Measurements from ENCODE around the gene POLE. TPM values are rescaled to one million over a fixed set of nuclear protein-coding genes. Genes with fewer than 3 reads are reported as not detected.

Gene POLE
- total and polyA plus RNA-seq, 4 donors: 7.6 to 39.2 (median 19.7) TPM

GRCh38 chr12:132586929-132587328 is 100.2 kb downstream of the POLE start:
- Histone ChIP-seq H3K4me1 (ENCODE audit: control insufficient read depth in 4 of 4, insufficient read depth in 4 of 4, low read length in 3 of 4) (peaks cover 0 to 3% (median 0%) of the 10 kb centered on the region in 4 donors), H3K9me3 (ENCODE audit: control insufficient read depth in 4 of 4, low read length in 3 of 4) (no peaks in the 10 kb centered on the region), H3K9ac (ENCODE audit: low read depth in 1 of 2, low read length in 2 of 2) (no peak overlapping the region), H3K27ac (ENCODE audit: low read depth in 1 of 2, low read length in 2 of 2) (no peak overlapping the region), H3K4me3 (ENCODE audit: low read depth in 1 of 3, low read length in 3 of 3) (no peak overlapping the region), H3K36me3 (ENCODE audit: control insufficient read depth in 4 of 4, insufficient read depth in 3 of 4, low read depth in 1 of 4, low read length in 3 of 4) (peaks cover 0 to 3% (median 1%) of the 10 kb centered on the region in 4 donors), H3K27me3 (ENCODE audit: control insufficient read depth in 4 of 4, insufficient read depth in 4 of 4, low read length in 3 of 4) (no peaks in the 10 kb centered on the region)
- no peak for DNase-seq (ENCODE audit: low spot score)
- TF ChIP-seq HNF4A (conservative IDR thresholded peaks at IDR 0.05) (no peak), CTCF (IDR thresholded peaks at IDR 0.05; ENCODE audit: low read depth, low read length, missing input control) (no peak), FOXA1 (IDR thresholded peaks at IDR 0.05) (no peak), EGR1 (IDR thresholded peaks at IDR 0.05; ENCODE audit: low read depth in 2 of 2) (no peak), FOXA2 (IDR thresholded peaks at IDR 0.05) (no peak), TAF1 (conservative IDR thresholded peaks at IDR 0.05) (no peak), NR2F2 (IDR thresholded peaks at IDR 0.05) (no peak), HNF4G (IDR thresholded peaks at IDR 0.05) (no peak), JUND (IDR thresholded peaks at IDR 0.05) (no peak), YY1 (IDR thresholded peaks at IDR 0.05) (no peak), RAD21 (IDR thresholded peaks at IDR 0.05) (no peak), ATF3 (IDR thresholded peaks at IDR 0.05) (no peak), SP1 (IDR thresholded peaks at IDR 0.05) (no peak), GABPA (IDR thresholded peaks at IDR 0.05 in 1 of 2, conservative IDR thresholded peaks at IDR 0.05 in 1 of 2) (no peak), RXRA (IDR thresholded peaks at IDR 0.05) (no peak)
- TF ChIP-seq, protein P1, sequence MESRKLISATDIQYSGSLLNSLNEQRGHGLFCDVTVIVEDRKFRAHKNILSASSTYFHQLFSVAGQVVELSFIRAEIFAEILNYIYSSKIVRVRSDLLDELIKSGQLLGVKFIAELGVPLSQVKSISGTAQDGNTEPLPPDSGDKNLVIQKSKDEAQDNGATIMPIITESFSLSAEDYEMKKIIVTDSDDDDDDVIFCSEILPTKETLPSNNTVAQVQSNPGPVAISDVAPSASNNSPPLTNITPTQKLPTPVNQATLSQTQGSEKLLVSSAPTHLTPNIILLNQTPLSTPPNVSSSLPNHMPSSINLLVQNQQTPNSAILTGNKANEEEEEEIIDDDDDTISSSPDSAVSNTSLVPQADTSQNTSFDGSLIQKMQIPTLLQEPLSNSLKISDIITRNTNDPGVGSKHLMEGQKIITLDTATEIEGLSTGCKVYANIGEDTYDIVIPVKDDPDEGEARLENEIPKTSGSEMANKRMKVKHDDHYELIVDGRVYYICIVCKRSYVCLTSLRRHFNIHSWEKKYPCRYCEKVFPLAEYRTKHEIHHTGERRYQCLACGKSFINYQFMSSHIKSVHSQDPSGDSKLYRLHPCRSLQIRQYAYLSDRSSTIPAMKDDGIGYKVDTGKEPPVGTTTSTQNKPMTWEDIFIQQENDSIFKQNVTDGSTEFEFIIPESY (IDR thresholded peaks at IDR 0.05): no peak
- TF ChIP-seq, protein P2, sequence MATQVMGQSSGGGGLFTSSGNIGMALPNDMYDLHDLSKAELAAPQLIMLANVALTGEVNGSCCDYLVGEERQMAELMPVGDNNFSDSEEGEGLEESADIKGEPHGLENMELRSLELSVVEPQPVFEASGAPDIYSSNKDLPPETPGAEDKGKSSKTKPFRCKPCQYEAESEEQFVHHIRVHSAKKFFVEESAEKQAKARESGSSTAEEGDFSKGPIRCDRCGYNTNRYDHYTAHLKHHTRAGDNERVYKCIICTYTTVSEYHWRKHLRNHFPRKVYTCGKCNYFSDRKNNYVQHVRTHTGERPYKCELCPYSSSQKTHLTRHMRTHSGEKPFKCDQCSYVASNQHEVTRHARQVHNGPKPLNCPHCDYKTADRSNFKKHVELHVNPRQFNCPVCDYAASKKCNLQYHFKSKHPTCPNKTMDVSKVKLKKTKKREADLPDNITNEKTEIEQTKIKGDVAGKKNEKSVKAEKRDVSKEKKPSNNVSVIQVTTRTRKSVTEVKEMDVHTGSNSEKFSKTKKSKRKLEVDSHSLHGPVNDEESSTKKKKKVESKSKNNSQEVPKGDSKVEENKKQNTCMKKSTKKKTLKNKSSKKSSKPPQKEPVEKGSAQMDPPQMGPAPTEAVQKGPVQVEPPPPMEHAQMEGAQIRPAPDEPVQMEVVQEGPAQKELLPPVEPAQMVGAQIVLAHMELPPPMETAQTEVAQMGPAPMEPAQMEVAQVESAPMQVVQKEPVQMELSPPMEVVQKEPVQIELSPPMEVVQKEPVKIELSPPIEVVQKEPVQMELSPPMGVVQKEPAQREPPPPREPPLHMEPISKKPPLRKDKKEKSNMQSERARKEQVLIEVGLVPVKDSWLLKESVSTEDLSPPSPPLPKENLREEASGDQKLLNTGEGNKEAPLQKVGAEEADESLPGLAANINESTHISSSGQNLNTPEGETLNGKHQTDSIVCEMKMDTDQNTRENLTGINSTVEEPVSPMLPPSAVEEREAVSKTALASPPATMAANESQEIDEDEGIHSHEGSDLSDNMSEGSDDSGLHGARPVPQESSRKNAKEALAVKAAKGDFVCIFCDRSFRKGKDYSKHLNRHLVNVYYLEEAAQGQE (IDR thresholded peaks at IDR 0.05): no peak
- TF ChIP-seq, protein P3, sequence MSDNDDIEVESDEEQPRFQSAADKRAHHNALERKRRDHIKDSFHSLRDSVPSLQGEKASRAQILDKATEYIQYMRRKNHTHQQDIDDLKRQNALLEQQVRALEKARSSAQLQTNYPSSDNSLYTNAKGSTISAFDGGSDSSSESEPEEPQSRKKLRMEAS (IDR thresholded peaks at IDR 0.05): no peak
- 93% methylated on average over 18 of the region's 18 CpGs for WGBS
